HG02981 (cell line): ENCODE results near the gene RNF167.

Experiments used
- ATAC-seq: cut with Tn5 transposase; IDR thresholded peaks from one replicate; pipeline ENCODE4 v1.9.1; 2021; ENCODE audit warnings: mild to moderate bottlenecking, moderate library complexity; ENCODE audit not compliant: unreplicated experiment

The RNF167 gene

GRCh38 chr17:4937553-4937952, 2.5 kb upstream of the RNF167 start:
- ATAC-seq: no peak

DNA sequence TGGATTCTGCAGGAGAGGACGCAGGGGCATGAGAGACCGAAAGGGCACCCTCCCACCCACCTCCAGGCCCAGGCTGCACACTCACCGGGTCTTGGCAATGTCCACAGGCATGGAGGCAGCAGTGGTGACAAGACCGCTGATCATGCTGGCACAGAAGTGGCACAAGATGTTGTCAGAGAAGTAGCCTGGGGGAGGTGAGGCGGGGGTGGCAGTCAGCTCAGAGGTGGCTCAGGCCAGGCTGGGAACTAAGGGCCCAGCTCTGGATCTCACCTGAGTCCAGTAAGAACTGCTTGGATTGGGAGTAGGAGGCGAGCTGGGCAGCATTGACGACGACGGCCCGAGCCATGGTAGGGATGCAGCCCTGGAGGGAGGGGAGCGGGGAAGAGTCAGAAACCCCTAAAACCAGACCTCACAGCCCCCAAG, 2.0 kb upstream of the RNF167 start:
- ATAC-seq: no peak

- ATAC-seq: no peak
These were observed 1.2 kb upstream of the RNF167 start for GRCh38 chr17:4938688-4939545.

DNA sequence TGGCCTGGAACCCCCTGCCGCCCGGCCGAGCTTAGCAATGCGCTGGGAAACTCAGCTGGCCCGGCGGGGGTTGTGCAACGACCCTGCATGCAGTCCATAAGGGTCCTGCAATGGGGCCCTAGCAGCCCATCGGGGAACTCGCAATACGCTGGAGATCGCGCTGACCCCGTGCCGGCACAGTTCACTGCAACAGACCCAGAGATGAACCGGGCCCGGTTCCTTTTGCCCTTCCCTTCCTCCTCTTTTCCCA, 597 bp upstream of the RNF167 start:
- ATAC-seq: no peak

GRCh38 chr17:4940555-4941318, 669 bp downstream of the RNF167 start:
- ATAC-seq: no peak

- ATAC-seq: no peak
These were observed 1.2 kb downstream of the RNF167 start for GRCh38 chr17:4941319-4941610.

- ATAC-seq: no peak
These were observed 2.9 kb downstream of the RNF167 start for GRCh38 chr17:4942760-4943508.

- no peak for ATAC-seq
These were observed 4.1 kb downstream of the RNF167 start for GRCh38 chr17:4944163-4944553.

DNA sequence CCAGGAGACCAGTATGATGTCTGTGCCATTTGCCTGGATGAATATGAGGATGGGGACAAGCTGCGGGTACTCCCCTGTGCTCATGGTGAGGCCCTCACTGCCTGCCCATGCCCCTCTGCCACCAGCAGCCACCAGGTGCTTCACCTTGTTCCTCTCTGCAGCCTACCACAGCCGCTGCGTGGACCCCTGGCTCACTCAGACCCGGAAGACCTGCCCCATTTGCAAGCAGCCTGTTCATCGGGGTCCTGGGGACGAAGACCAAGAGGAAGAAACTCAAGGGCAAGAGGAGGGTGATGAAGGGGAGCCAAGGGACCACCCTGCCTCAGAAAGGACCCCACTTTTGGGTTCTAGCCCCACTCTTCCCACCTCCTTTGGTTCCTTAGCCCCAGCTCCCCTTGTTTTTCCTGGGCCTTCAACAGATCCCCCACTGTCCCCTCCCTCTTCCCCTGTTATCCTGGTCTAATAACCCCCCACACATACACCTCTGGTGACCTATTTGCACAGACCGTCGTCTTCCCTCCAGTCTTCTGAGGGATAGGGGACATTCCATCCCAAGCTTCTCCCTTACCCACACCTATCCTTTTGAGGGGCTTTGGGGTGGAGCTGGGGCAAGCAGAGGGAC, 4.6 kb downstream of the RNF167 start:
- ATAC-seq: no peak

GRCh38 chr17:4945176-4945943, 5.3 kb downstream of the RNF167 start:
- ATAC-seq: no peak

GRCh38 chr17:4945944-4946280, 5.8 kb downstream of the RNF167 start:
- ATAC-seq: no peak

DNA sequence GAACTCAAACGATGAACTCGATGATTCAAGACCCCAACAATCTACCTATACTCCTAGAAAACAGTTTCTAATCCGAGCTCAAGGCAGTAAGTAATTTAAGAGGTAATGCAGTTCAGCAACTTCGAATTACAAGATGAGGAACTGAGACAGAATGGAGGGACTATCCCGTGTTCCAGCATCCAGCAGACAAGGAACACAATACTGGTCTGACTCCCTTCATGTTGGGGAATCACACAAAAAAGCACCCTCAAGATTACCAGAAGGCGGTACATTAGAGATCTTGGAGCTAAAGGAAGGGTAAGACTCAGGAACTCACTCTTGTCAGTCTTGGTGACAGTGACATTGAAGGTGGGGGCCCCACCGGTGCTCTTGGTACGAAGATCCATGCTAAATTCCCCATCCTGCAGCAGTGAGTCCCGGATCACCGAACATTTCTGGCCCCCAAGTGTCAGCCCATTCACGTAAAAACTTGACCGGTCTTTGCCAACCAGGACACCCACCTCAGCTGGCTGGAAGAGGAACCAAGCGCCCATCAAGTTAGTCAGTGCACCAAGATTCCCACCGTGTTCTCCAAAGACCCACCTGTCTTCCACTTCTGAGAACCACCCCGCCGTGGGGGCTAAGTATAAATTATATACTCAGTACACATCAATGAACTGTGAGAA, 6.4 kb downstream of the RNF167 start:
- ATAC-seq: no peak

DNA sequence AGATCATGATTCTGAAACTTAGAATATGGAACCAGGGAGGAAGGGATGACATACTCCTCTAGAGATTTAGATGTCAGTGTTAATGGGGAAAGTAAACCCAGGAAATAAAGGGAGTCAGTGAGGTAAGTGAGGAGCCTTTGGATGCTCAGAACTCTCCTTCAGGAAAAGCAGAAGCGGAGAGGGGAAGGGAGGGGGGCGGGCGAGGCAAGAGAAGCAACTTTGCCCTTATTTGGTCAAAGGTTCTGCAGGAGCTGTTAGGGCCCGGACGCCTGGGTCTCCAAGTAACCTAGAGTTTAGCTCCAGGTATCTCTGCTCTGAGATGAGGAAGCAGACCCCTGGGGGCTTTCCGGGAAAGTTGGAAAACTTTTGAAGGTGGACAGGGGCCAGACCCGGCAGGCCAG, 6.9 kb downstream of the RNF167 start:
- no peak for ATAC-seq

DNA sequence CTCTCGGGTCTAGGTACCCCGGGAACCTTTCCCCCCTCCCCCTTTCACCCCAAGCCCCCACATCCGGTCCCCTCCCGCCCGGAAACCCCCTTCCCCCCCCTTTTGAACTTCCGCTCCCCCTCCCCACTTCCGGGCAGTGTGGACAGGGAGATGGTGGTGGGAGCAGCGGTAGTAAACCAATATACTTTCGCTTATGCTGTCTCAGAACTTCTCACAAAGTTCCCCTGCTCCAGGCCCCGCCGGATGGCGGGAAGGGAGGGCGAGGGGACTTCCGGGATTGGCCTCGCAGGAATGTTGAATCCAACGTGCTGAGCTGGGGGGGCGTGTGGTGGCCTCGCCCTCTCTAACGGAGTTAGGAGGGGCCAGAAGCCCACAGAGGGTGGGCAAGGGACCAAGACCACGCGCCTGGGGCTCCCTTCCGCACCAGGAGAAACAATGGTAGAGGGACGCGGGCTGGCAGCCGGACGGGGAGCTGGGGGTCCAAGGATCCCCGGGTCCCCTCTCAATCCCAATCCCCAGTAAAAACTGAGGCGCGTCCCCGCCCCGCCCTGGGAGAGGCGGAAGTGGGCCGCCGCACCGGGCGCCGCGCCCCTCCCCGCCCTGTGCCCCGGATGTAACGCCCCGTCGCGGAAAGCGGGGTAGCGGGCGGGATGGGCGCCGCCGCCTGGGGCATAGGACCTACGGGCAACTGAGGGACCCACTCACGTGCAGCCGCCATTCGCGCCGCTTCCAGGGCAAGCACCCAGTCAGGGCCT, 7.5 kb downstream of the RNF167 start:
- no peak for ATAC-seq

- no peak for ATAC-seq
These were observed 8.3 kb downstream of the RNF167 start, which contains the start of gene PFN1 for GRCh38 chr17:4948166-4948930. Gene PFN1 (minus strand): TSS chr17:4948530. CDS start chr17:4948394, 136 bp downstream.

GRCh38 chr17:4948931-4949320, 8.9 kb downstream of the RNF167 start:
- no peak for ATAC-seq

GRCh38 chr17:4949321-4950074, 9.4 kb downstream of the RNF167 start:
- no peak for ATAC-seq

DNA sequence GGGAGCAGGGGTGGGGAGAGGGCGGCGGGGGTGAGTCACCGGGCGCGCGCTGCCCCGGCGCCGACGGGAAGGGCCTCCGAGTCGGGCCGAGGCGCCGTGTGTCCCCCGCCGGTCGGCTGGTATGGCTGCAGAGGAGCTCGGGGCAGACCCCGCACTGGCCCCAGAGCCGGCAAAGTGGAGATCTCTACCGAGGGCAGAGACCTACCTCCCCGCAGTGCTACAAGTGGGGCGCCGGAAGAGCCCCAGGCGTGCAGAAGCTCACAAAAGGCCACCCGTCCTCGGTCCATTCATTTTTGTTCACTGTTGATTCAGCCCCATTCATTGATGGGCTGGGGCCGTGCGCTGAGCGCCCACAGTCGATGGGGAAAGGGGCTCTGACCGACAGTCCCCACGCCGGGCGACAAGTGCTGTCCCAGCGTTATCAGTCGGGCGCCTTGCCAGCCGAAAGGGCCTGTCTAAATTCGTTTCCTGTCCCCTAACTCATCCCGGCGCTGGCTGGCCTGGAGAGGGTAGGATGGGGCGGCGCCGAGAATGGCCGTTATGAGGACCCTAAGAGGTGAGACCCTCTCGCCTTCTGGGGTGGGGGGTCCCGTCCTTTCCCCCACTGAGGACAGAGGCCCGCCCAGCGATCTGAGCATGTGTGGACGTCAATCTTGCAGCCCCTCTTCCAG, 10.1 kb downstream of the RNF167 start:
- no peak for ATAC-seq
